ENCODE results near the gene PTHLH.

- TF ChIP-seq CTCF (IDR thresholded peaks at IDR 0.05) (no peak), POLR2A (IDR thresholded peaks at IDR 0.05) (no peak)
Observed at GRCh38 chr12:27960821-27961220, 11.7 kb downstream of the PTHLH start.

Data from esophagus squamous epithelium (tissue), 4 donors.